ENCODE data around the gene TMEM123.

TMEM123 gene

DNA sequence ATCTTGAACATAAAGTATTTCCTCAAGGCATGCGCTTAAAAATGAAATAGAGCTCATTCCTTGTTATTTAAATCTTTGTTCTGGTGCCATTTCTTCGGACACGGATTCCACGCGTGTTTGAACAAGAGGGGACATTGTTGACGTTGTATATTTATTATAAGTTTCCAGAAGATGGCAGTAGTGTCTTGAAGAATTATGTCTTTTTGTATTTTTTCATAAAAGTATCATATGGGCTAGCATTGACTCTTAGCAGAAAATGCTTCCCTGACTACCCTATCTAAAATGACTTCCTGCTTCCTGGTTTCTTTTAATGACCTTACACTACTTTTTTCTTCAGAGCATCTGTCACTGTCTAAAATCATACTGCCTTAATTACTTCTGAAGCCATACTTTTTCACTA, 85.2 kb downstream of the TMEM123 start:
- no peak for TF ChIP-seq SPI1 (IDR thresholded peaks at IDR 0.05; ENCODE audit: low read depth, low read length)
- TF ChIP-seq POU2F2 (IDR thresholded peaks at IDR 0.05; ENCODE audit: low read depth, low read length): no peak
- no peak for TF ChIP-seq PAX5 (IDR thresholded peaks at IDR 0.05; ENCODE audit: insufficient read depth, low read length, severe bottlenecking)
- no peak for TF ChIP-seq POLR2A (IDR thresholded peaks at IDR 0.05; ENCODE audit: low read depth, low read length)
- TF ChIP-seq POLR2AphosphoS5 (IDR thresholded peaks at IDR 0.05; ENCODE audit: low read depth, low read length): no peak
- no peak for TF ChIP-seq TAF1 (IDR thresholded peaks at IDR 0.05; ENCODE audit: low read depth, low read length)
- DNase-seq (ENCODE audit: insufficient read length, low spot score) (no peak), FAIRE-seq (no peak)

DNA sequence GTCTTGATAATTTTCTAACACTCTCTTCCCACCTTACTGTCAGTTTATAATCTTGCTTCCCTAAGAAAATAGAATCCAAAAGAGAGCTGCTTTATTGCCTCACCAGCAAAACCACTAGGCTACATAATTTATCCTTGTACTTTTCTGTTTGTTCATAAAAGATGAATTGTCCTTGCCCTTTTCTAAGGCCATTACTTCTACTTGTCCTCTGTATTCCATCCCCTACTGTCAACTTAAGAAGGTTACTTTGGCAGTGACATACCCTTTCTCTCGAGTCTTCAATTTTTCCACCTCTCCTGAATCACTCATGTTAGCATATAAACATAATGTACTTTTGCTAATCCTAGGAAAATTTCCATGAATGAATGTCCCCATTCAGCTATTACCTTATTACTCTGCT, 87.6 kb downstream of the TMEM123 start:
- TF ChIP-seq POU2F2 (IDR thresholded peaks at IDR 0.05; ENCODE audit: low read depth, low read length) (no peak), POLR2A (IDR thresholded peaks at IDR 0.05; ENCODE audit: low read depth, low read length) (no peak), TAF1 (IDR thresholded peaks at IDR 0.05; ENCODE audit: low read depth, low read length) (no peak), PAX5 (IDR thresholded peaks at IDR 0.05; ENCODE audit: insufficient read depth, low read length, severe bottlenecking) (no peak), POLR2AphosphoS5 (IDR thresholded peaks at IDR 0.05; ENCODE audit: low read depth, low read length) (no peak), SPI1 (IDR thresholded peaks at IDR 0.05; ENCODE audit: low read depth, low read length) (no peak)
- FAIRE-seq: no peak

DNA sequence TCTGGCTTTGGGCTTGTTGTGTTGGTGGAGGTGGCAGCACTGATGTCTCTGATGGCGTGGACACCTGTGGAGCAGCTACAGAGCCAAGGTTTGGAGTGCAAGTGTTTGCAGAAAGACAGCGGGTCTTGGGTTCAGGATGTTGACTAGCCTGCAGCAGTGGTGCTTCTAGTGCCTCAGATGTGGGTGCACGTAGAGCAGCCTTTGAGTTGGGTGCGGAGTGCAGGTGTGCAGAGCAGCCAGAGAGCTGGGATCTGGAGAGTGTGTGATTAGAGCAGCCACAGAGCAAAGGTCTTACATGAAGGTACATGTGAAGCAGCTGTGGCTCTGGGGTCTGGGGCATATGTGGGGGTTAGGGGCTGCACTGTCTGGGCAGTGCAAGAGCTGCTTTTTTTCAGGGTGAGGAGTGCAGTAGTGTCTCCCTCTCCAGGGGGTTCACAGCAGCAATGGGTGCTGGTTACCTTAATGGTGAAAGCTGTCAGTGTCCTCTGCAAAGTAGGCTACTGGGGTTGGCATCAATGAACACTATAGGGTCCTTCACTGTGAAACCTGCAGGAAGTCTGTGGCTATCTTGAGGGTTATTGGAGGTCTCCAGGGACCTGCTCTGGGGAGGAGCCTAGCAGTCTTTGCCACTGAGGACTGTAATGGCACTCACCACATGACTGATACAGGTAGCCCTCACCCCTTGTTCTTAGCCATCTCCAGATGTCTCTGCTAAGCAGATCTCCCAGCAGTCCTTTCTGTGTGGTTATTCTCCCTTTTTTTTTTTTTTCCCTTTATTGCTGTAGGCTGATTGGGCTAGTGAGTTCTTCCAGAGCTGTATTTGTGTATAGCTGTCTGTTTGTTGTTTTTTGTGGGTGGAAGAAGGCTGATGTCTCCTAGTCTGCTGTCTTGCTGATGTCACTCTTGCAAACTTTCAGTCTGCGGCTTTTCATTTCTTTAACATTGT, 91.2 kb downstream of the TMEM123 start:
- DNase-seq (ENCODE audit: insufficient read length, low spot score) (no peak), FAIRE-seq (peak; percentile 38)
- no peak for TF ChIP-seq TAF1 (IDR thresholded peaks at IDR 0.05; ENCODE audit: low read depth, low read length)
- no peak for TF ChIP-seq POLR2AphosphoS5 (IDR thresholded peaks at IDR 0.05; ENCODE audit: low read depth, low read length)
- no peak for TF ChIP-seq POU2F2 (IDR thresholded peaks at IDR 0.05; ENCODE audit: low read depth, low read length)
- no peak for TF ChIP-seq PAX5 (IDR thresholded peaks at IDR 0.05; ENCODE audit: insufficient read depth, low read length, severe bottlenecking)

More for the DNA sequence above, 87.6 kb downstream of the TMEM123 start:
- no peak for DNase-seq (ENCODE audit: insufficient read length, low spot score)

DNA sequence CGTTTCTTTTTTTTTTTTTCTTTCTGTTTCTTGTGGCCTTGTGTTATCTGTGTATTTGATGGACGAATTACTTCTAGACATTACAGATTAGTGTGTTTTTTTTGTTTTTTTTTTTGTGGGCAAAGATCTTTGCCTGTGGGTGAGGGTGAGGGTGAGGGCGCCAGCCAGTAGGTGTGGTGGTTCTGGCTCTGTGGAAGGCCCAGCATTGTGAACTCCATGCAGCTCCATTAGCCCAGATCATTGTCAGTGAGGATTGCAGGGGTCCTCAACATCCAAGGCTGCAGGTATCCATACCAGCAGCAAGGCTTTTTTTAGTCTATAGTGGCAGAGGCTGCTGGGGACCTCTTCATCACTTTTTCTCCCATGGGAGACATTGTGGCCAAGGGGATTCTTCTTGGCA, 91.9 kb downstream of the TMEM123 start:
- no peak for FAIRE-seq

DNA sequence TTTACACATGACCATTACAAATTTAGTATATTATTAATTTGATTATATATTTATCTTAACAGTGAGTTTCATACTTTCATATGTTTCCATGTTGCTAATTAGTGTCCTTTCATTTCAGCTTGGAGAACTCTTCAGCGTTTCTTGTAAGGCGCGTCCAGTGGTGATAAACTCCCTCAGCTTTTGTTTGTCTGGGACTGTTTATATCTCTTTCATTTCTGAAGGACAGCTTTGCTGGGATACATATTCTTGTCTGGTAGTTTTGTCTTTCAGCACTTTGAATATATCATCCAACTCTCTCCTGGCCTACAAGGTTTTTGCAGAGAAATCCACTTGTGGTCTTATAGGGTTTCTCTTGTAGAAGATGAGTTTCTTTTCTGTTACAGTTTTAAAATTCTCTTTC, 93.2 kb downstream of the TMEM123 start:
- no peak for FAIRE-seq
- TF ChIP-seq TAF1 (IDR thresholded peaks at IDR 0.05; ENCODE audit: low read depth, low read length) (no peak), SPI1 (IDR thresholded peaks at IDR 0.05; ENCODE audit: low read depth, low read length) (no peak), POLR2A (IDR thresholded peaks at IDR 0.05; ENCODE audit: low read depth, low read length) (no peak), PAX5 (IDR thresholded peaks at IDR 0.05; ENCODE audit: insufficient read depth, low read length, severe bottlenecking) (no peak), POLR2AphosphoS5 (IDR thresholded peaks at IDR 0.05; ENCODE audit: low read depth, low read length) (no peak), POU2F2 (IDR thresholded peaks at IDR 0.05; ENCODE audit: low read depth, low read length) (no peak)
- DNase-seq (ENCODE audit: insufficient read length, low spot score): no peak

More for the DNA sequence above, 91.9 kb downstream of the TMEM123 start:
- DNase-seq (ENCODE audit: insufficient read length, low spot score): no peak
- no peak for TF ChIP-seq POLR2AphosphoS5 (IDR thresholded peaks at IDR 0.05; ENCODE audit: low read depth, low read length)
- no peak for TF ChIP-seq SPI1 (IDR thresholded peaks at IDR 0.05; ENCODE audit: low read depth, low read length)

DNA sequence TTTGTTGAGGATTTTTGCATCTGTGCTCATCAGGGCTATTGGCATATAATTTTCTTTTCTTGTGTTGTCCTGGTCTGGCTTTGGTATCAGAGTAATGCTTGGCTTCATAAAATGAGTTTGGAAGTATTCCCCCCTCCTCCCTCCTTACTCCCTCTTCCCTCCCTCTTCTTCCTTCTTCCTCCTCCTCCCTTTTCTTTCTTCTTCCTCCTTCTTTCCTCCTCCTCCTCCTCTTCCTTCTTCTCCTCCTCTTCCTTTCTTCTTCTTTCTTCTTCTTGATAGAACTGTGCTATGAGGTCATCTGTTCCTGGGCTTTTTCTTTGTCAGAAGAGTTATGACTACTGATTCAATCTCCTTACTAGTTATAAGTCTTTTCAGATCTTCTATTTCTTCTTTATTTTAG, 95.4 kb downstream of the TMEM123 start:
- no peak for FAIRE-seq
- TF ChIP-seq POLR2AphosphoS5 (IDR thresholded peaks at IDR 0.05; ENCODE audit: low read depth, low read length): no peak
- TF ChIP-seq POU2F2 (IDR thresholded peaks at IDR 0.05; ENCODE audit: low read depth, low read length): no peak
- no peak for TF ChIP-seq POLR2A (IDR thresholded peaks at IDR 0.05; ENCODE audit: low read depth, low read length)
- no peak for TF ChIP-seq SPI1 (IDR thresholded peaks at IDR 0.05; ENCODE audit: low read depth, low read length)
- TF ChIP-seq TAF1 (IDR thresholded peaks at IDR 0.05; ENCODE audit: low read depth, low read length): no peak
- no peak for TF ChIP-seq PAX5 (IDR thresholded peaks at IDR 0.05; ENCODE audit: insufficient read depth, low read length, severe bottlenecking)
- DNase-seq (ENCODE audit: insufficient read length, low spot score): no peak

DNA sequence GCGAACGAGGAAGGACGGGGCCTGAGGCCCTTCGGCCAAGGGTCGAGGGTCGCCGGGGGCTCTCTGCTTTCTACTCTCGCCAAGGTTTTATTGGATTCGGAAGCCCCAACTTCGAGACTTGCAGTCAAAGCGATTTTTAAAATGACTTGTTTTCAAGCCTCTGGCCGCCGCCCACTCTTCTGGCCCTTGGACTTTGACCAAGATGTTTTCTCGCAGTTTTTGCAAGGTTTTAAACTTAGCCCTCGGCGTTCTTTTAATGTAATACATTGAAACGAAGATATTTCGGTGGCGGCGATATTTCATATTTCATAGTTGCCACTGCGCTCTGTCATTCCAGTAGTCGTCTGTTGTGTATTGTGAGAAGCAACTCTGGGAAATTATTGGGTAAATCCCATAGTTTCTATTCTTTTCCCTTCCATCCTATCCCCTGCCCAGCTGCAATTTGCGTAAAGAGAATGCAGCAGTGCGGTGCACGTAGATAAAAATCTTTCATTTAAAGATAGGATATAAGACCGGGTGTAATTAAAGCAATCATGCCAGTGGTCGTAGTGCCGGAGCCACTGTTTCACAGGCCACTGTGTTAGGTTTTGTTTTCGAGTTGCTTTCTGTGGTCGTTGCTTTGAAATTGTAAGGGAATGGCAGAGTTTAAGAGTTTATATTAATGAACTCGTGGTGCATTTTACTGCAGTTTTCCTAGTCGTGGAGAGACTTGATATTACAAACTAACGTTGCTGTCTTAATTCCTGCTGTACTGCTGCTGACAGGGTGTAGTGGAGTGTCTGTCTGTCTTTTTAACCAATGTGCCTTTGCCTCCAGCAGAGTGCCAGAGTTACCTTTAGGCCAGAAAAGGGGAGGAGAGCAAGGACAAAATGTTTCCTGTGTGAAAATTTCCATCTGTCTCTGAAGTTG, 104.8 kb downstream of the TMEM123 start:
- FAIRE-seq (peak; percentile 75), DNase-seq (ENCODE audit: insufficient read length, low spot score) (no peak)
- no peak for TF ChIP-seq POU2F2 (IDR thresholded peaks at IDR 0.05; ENCODE audit: low read depth, low read length)
- TF ChIP-seq PAX5 (IDR thresholded peaks at IDR 0.05; ENCODE audit: insufficient read depth, low read length, severe bottlenecking): no peak
- no peak for TF ChIP-seq TAF1 (IDR thresholded peaks at IDR 0.05; ENCODE audit: low read depth, low read length)
- TF ChIP-seq POLR2AphosphoS5 (IDR thresholded peaks at IDR 0.05; ENCODE audit: low read depth, low read length): no peak
- no peak for TF ChIP-seq POLR2A (IDR thresholded peaks at IDR 0.05; ENCODE audit: low read depth, low read length)
- no peak for TF ChIP-seq SPI1 (IDR thresholded peaks at IDR 0.05; ENCODE audit: low read depth, low read length)

DNA sequence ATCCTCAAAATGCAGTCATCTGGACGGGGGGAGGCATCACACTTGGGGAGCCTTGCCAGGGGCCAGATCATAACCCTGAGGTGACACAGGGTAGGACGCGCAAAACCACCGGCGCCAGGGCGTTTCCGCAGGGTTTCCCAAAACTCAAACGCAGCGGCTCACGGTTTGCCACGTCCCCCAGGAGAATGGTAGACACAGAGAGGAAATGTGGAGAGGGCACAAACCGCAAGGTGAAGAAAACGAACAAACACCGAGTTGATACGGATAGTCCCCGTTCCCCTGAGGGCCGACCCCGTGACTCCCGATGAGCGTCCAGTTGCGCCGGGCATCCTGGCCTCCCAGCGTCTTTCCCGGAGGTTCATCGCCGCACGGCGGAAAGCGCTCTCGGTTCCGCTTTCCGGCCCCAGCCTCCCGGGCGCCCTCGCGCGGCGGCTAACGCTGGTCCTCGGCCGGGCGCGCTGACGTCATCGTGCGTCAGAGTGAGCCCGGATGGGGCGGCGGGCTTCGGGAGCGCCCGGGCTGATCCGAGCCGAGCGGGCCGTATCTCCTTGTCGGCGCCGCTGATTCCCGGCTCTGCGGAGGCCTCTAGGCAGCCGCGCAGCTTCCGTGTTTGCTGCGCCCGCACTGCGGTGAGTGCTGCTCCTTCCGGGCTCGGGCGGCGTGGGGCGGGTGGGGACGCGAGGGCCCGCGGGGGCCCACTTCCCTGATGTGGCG, 105.7 kb downstream of the TMEM123 start, which contains the start of gene BIRC2:
BIRC2 (plus strand) TSS at position 467 of the 714 bp plus-strand sequence. CDS start 2,641 bp downstream, outside the sequence.
- TF ChIP-seq POLR2AphosphoS5 (IDR thresholded peaks at IDR 0.05; ENCODE audit: low read depth, low read length) (peak; percentile 69), PAX5 (IDR thresholded peaks at IDR 0.05; ENCODE audit: insufficient read depth, low read length, severe bottlenecking) (peak; percentile 55), SPI1 (IDR thresholded peaks at IDR 0.05; ENCODE audit: low read depth, low read length) (peak; percentile 93), POLR2A (IDR thresholded peaks at IDR 0.05; ENCODE audit: low read depth, low read length) (peak; percentile 67), POU2F2 (IDR thresholded peaks at IDR 0.05; ENCODE audit: low read depth, low read length) (peak; percentile 55; the same call in 1 of the 2 replicates), TAF1 (IDR thresholded peaks at IDR 0.05; ENCODE audit: low read depth, low read length) (peak; percentile 62; the same call in 1 of the 2 replicates)
- DNase-seq (ENCODE audit: insufficient read length, low spot score) (peak; percentile 65), FAIRE-seq (peak; percentile 94)

Data from GM12891 (cell line).